Activated CD4-positive, alpha-beta memory T cell treated with anti-CD3 and anti-CD28 coated beads for 36 hours (primary cell): ENCODE results near the gene RET. TPM values are rescaled to one million over a fixed set of nuclear protein-coding genes. Genes with fewer than 3 reads are reported as not detected.
A peak's percentile ranks its signal among the peaks of the same experiment; 100 is the strongest.

ENCODE experiments used
- CTCF ChIA-PET: fragments of 350-600 bp; sonication (Branson Sonifier 250); formaldehyde crosslinking; loops from one replicate; lab custom pipeline; 2021; ENCODE audit warnings: antibody characterized with exemption, inconsistent platforms; lab: Charles Lee
- POLR2A ChIA-PET: fragments of 350-600 bp; sonication (Branson Sonifier 250); formaldehyde crosslinking; loops from one replicate; lab custom pipeline; 2021; ENCODE audit warnings: antibody characterized with exemption; lab: Charles Lee
- DNase-seq: peaks from one replicate; pipeline ENCODE4 v3.0.0-alpha.2; 2020
- H3K27ac Mint-ChIP-seq: one replicate; pipeline ENCODE4 v1.8.0; 2021; ENCODE audit warnings: mixed read lengths
- H3K27me3 Mint-ChIP-seq: one replicate; pipeline ENCODE4 v1.8.0; 2021; ENCODE audit warnings: mixed read lengths
- H3K36me3 Mint-ChIP-seq: one replicate; pipeline ENCODE4 v1.8.0; 2021; ENCODE audit warnings: mixed read lengths
- H3K4me1 Mint-ChIP-seq: one replicate; pipeline ENCODE4 v1.8.0; 2021; ENCODE audit warnings: low read depth, mixed read lengths
- H3K4me3 Mint-ChIP-seq: one replicate; pipeline ENCODE4 v1.8.0; 2021; ENCODE audit warnings: mild to moderate bottlenecking, mixed read lengths
- H3K9me3 Mint-ChIP-seq: one replicate; pipeline ENCODE4 v1.8.0; 2021; ENCODE audit warnings: mixed read lengths
- intact Hi-C: fragments of 100-400 bp; cut with micrococcal nuclease; formaldehyde crosslinking; loops from one replicate; pipeline ENCODE4 v1.15.1; 2023
- total RNA-seq, 2 experiments: library from RNA; stranded (reverse); gene quantifications; one replicate each; pipeline ENCODE4 v1.2.3, GENCODE V29; 2021

Gene RET
- under 1 TPM; 0.07 to 0.17 TPM for total RNA-seq

- no peaks in the 10 kb centered on the region for H3K9me3 Mint-ChIP-seq
- CTCF ChIA-PET, result no interaction called here
Observed at GRCh38 chr10:43076876-43077420, at the start of gene RET. RET (plus strand) TSS chr10:43077069; CDS start chr10:43077259, 190 bp downstream.

DNA sequence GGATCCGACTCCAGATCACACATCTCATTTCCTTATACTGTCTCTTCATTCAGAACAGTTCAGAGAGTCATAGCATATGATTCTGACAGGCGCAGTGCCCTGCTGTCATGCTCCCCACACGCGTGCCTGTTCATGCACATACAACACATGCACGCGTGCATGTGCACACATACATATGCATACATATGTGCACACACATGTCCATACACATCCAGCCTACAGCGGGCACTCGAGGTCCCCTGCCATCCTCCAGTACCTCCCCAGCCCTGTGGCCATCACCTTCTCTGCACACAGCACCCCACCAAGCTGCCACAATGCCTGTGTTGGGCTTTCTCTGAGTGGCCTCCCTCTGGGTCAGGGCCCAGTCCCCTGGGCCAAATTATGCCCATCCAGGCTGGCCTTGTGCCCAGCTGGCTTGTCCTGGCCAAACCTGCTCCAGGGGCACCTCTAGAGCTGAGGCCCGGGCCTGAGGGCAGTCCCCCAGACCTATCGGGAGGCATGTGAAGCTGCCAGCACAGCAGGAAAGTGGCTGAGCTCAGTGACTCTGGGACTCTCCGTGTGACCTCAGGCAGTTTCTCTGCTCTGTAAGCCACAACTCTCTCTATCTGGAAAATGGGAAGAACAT lies 49.4 kb upstream of the RET start:
- peaks cover 1% of the 10 kb centered on the region for H3K27me3 Mint-ChIP-seq
- no peaks in the 10 kb centered on the region for H3K4me1 Mint-ChIP-seq
- H3K27ac Mint-ChIP-seq, result no peak overlapping the region
- POLR2A ChIA-PET, result no interaction called here
- no peak overlapping the region for H3K4me3 Mint-ChIP-seq
- peaks cover 17% of the 10 kb centered on the region for H3K9me3 Mint-ChIP-seq
- CTCF ChIA-PET, result no interaction called here
- intact Hi-C loops, result no loop called here
- no peaks in the 10 kb centered on the region for H3K36me3 Mint-ChIP-seq
- no peak for DNase-seq

More at GRCh38 chr10:43076876-43077420, at the start of gene RET:
- intact Hi-C loops, result loop anchor here (10.0 kb wide), 1 partner anchor 212 kb away; no protein-coding TSS in a partner anchor
- Mint-ChIP-seq H3K36me3 (no peaks in the 10 kb centered on the region), H3K4me1 (peaks cover 6% of the 10 kb centered on the region), H3K4me3 (peak within 1 kb of the TSS; percentile 37), H3K27ac (no peak within 1 kb of the TSS), H3K27me3 (peaks cover 30% of the 10 kb centered on the region)
- POLR2A ChIA-PET, result no interaction called here
- DNase-seq, result peak; percentile 43

- Mint-ChIP-seq H3K27me3 (peaks cover 1% of the 10 kb centered on the region), H3K9me3 (peaks cover 24% of the 10 kb centered on the region), H3K36me3 (no peaks in the 10 kb centered on the region), H3K4me3 (no peak overlapping the region), H3K4me1 (no peaks in the 10 kb centered on the region), H3K27ac (no peak overlapping the region)
- intact Hi-C loops, result no loop called here
- no peak for DNase-seq
- POLR2A ChIA-PET, result no interaction called here
- CTCF ChIA-PET, result no interaction called here
Observed at GRCh38 chr10:43028143-43028542, 48.7 kb upstream of the RET start.

GRCh38 chr10:43029043-43029442 lies 47.8 kb upstream of the RET start:
- no peaks in the 10 kb centered on the region for H3K36me3 Mint-ChIP-seq
- ChIA-PET CTCF (no interaction called here), POLR2A (no interaction called here)
- H3K4me1 Mint-ChIP-seq, result no peaks in the 10 kb centered on the region
- intact Hi-C loops, result no loop called here
- no peak overlapping the region for H3K4me3 Mint-ChIP-seq
- peaks cover 1% of the 10 kb centered on the region for H3K27me3 Mint-ChIP-seq
- H3K27ac Mint-ChIP-seq, result no peak overlapping the region
- H3K9me3 Mint-ChIP-seq, result peaks cover 27% of the 10 kb centered on the region
- no peak for DNase-seq

DNA sequence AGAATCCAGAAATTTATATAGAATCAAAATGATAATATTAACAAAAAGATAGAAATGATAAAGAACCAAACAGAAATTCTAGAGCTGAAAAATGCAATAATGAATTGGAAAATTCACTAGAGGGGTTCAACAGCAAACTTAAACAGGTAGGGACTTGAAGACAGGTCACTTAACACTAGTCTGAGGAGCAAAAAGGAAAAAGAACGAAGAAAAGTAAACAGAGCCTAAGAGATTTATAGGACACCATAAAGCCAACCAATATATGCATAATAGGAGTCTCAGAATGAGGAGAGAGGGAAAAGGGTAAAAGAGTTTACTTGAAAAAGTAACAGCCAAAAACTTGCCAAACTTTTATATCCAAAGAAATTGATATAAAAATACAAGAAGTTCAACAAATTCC lies 44.3 kb upstream of the RET start:
- Mint-ChIP-seq H3K27me3 (no peaks in the 10 kb centered on the region), H3K9me3 (peaks cover 27% of the 10 kb centered on the region), H3K4me1 (no peaks in the 10 kb centered on the region), H3K27ac (no peak overlapping the region), H3K4me3 (no peak overlapping the region), H3K36me3 (no peaks in the 10 kb centered on the region)
- DNase-seq, result no peak
- intact Hi-C loops, result no loop called here
- CTCF ChIA-PET, result no interaction called here
- POLR2A ChIA-PET, result no interaction called here

- Mint-ChIP-seq H3K36me3 (no peaks in the 10 kb centered on the region), H3K4me1 (no peaks in the 10 kb centered on the region)
- DNase-seq, result no peak
Observed at GRCh38 chr10:43035800-43036199, 41.1 kb upstream of the RET start.

DNA sequence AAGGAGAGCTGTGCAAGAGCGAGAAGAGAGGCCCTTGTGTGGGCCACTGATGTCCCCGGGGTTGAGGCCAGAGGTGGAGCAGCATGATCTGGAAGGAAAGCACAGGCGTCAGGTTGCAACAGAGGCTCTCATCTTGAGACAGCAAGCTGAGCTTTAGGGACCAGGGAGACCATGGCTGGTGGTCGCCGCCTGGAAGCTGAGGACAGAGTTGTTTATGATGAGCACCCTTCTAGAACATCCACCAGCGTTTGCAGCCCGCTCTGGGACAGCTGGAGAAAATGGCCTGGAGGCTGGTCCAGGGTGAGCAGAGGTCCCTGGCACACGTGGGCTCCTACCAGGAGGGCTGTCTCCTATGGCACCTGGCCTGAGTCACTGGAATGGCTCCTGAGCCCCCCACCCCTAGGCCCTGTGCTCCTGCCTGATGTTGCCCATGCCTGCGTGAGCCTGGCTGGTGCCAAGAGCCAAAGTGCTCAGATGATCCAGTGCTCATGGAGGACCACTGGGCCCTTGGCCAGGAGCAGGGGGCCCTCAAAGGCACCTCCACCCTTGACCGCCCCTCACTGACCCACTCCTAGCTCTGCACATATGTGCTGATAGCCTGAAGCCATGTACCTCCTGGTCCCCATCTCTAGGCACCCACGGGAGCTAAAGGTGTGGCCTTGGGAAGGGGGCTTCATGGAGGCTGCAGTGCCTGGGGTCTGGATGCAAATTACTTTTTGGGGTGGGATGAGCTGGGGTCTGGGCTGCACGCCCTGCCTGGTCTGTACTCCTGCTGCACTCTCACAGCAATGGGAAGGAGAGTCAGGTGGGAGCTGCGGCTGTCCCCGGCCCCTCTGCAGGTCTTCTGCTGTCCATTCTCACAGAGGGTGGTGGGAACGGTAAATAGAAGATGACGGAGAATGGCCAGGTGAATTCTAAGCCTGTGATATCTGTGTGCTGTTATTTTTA lies 40.1 kb upstream of the RET start:
- no peaks in the 10 kb centered on the region for H3K36me3 Mint-ChIP-seq
- no peak overlapping the region for H3K4me3 Mint-ChIP-seq
- no peaks in the 10 kb centered on the region for H3K4me1 Mint-ChIP-seq
- no peak for DNase-seq
- peaks cover 16% of the 10 kb centered on the region for H3K9me3 Mint-ChIP-seq
- H3K27me3 Mint-ChIP-seq, result no peaks in the 10 kb centered on the region
- intact Hi-C loops, result no loop called here
- CTCF ChIA-PET, result no interaction called here
- POLR2A ChIA-PET, result no interaction called here
- H3K27ac Mint-ChIP-seq, result no peak overlapping the region

More at GRCh38 chr10:43035800-43036199, 41.1 kb upstream of the RET start:
- Mint-ChIP-seq H3K4me3 (no peak overlapping the region), H3K9me3 (peaks cover 22% of the 10 kb centered on the region), H3K27ac (no peak overlapping the region), H3K27me3 (no peaks in the 10 kb centered on the region)
- POLR2A ChIA-PET, result no interaction called here
- intact Hi-C loops, result no loop called here
- CTCF ChIA-PET, result no interaction called here

GRCh38 chr10:43037440-43037839 lies 39.4 kb upstream of the RET start:
- peaks cover 9% of the 10 kb centered on the region for H3K9me3 Mint-ChIP-seq
- POLR2A ChIA-PET, result no interaction called here

GRCh38 chr10:43037942-43038782 lies 38.7 kb upstream of the RET start:
- ChIA-PET POLR2A (no interaction called here), CTCF (no interaction called here)
- no peaks in the 10 kb centered on the region for H3K27me3 Mint-ChIP-seq
- H3K27ac Mint-ChIP-seq, result no peak overlapping the region
- no peak overlapping the region for H3K4me3 Mint-ChIP-seq
- no peaks in the 10 kb centered on the region for H3K36me3 Mint-ChIP-seq
- DNase-seq, result no peak
- H3K4me1 Mint-ChIP-seq, result no peaks in the 10 kb centered on the region
- peaks cover 2% of the 10 kb centered on the region for H3K9me3 Mint-ChIP-seq
- intact Hi-C loops, result no loop called here

More at GRCh38 chr10:43037440-43037839, 39.4 kb upstream of the RET start:
- no peaks in the 10 kb centered on the region for H3K4me1 Mint-ChIP-seq
- no peaks in the 10 kb centered on the region for H3K27me3 Mint-ChIP-seq
- H3K27ac Mint-ChIP-seq, result no peak overlapping the region
- no peak overlapping the region for H3K4me3 Mint-ChIP-seq
- DNase-seq, result no peak
- CTCF ChIA-PET, result no interaction called here
- no peaks in the 10 kb centered on the region for H3K36me3 Mint-ChIP-seq
- intact Hi-C loops, result no loop called here

DNA sequence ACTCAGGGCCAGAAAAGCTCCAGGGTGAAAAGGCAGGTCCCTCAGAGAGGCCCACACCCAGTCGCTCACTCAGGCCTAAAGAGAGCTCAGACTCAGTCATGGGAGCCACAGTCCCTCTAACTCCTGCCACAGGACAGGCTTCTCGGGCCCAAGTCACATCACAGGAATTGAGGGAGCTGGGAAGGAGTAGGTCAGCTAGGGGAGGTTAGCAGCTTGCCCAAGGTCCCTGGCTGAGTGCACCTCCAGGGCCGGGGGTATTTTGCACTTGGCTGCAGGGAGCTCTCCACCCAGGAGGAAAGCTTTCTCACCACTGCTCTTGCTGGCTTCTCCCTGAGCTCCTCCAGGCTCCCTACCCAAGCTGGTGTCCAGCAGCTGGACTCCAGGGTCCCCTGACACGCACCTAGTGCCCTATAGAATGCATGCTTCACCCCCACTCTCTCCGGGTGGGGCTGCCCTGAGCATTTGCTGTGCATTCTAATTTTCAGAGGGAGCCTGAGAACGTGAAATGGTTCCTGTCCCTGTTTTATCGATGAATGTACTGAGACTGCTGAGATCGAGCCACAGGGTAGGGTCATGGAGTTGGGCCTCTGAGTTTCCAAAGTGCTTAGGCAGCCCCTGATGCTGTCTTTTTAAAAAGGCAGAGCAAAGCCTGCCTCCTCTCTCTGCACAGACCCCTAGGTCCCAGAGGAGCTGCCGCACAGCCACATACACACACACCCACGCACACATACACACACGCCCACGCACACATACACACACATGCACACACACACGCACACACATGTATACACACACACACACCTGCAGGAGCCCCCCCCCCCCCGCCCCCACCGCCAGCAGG lies 37.9 kb upstream of the RET start:
- no peak for DNase-seq
- ChIA-PET POLR2A (no interaction called here), CTCF (no interaction called here)
- Mint-ChIP-seq H3K27ac (no peak overlapping the region), H3K4me1 (no peaks in the 10 kb centered on the region), H3K9me3 (no peaks in the 10 kb centered on the region), H3K27me3 (no peaks in the 10 kb centered on the region), H3K36me3 (no peaks in the 10 kb centered on the region), H3K4me3 (no peak overlapping the region)
- intact Hi-C loops, result no loop called here
